ENCODE measurements around the gene PCAT7. TPM values are rescaled to one million over a fixed set of nuclear protein-coding genes. Genes with fewer than 3 reads are reported as not detected.

The PCAT7 gene
- total and polyA plus RNA-seq, 2 of the 4 experiments (the other 2 are of a cell fraction), result not detected

DNA sequence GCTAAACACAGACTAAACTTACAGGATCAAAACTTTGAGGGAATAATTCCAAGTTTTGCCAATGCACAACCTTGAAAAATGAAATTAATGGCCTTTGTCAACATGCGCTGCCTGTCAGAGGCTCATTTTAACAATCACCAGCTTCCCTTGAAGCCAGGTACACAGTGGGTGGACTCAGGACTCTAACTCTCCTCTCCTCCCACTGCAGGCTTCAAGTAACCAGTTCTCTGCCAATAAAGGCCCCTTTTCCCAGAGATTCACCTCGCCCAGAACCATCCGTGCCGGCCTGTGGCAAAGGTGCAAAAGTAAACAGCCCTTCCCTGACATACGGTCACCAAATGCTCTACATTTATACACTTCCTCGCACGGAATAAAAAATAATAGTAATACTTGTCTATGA lies 57.2 kb downstream of the PCAT7 start:
- no peak overlapping the region for H3K27ac ChIP-seq (ENCODE audit: insufficient read depth, low read length)
- no peak overlapping the region for H2BK5ac ChIP-seq (ENCODE audit: low read depth, low read length, poor library complexity, severe bottlenecking)
- no peak overlapping the region for H2AFZ ChIP-seq (replicated peaks; ENCODE audit: low read length, poor library complexity)
- no peak overlapping the region for H3K56ac ChIP-seq (ENCODE audit: extremely low read depth, insufficient read depth, low read length)
- H3K9ac ChIP-seq (ENCODE audit: low read depth, low read length), result no peak overlapping the region
- H3K4me2 ChIP-seq (ENCODE audit: low read depth, low read length), result no peak overlapping the region
- no TSS peak for BruUV-seq (replicated peaks)
- no peak overlapping the region for H2BK20ac ChIP-seq (ENCODE audit: low read depth, low read length)
- H3K23ac ChIP-seq (ENCODE audit: low read depth, low read length), result no peak overlapping the region
- ChIA-PET POLR2A (ENCODE audit: unreplicated experiment) (no interaction called here), CTCF (no interaction called here)
- dilution Hi-C loops (cut with HindIII; ENCODE audit: low sequenced_read_pairs, unreplicated experiment) (no loop called here), in situ Hi-C loops (cut with MboI; ENCODE audit: low sequenced_read_pairs) (no loop called here), intact Hi-C loops (cut with micrococcal nuclease) (no loop called here)
- no peak overlapping the region for H2BK120ac ChIP-seq (ENCODE audit: low read depth, low read length)
- no peaks in the 10 kb centered on the region for H3K36me3 ChIP-seq (ENCODE audit: control insufficient read depth, insufficient read depth, low read length)
- no CpG with 5 or more reads among the region's 7 CpGs for WGBS, 2 experiments (ENCODE audit: extremely low coverage in 2 of 2, insufficient read length in 1 of 2)
- no peak overlapping the region for H4K91ac ChIP-seq (ENCODE audit: insufficient read depth, low read depth, low read length)
- no peaks in the 10 kb centered on the region for H3K79me1 ChIP-seq (ENCODE audit: low read depth in 1 of 2, low read length in 2 of 2)
- no peak overlapping the region for H2AK9ac ChIP-seq (replicated peaks; ENCODE audit: low read depth, low read length, poor library complexity)
- no peak overlapping the region for H4K8ac ChIP-seq (ENCODE audit: low read depth in 2 of 2, low read length in 2 of 2)
- no peak overlapping the region for H2AK5ac ChIP-seq (ENCODE audit: low read depth, low read length)
- ATAC-seq (ENCODE audit: low read depth), result no peak
- no peak overlapping the region for H3K4me3 ChIP-seq (ENCODE audit: insufficient read depth, low read depth, low read length)
- H3K4me1 ChIP-seq (ENCODE audit: control insufficient read depth, insufficient read depth, low read length), result no peaks in the 10 kb centered on the region
- H2BK15ac ChIP-seq (ENCODE audit: low read depth, low read length), result no peak overlapping the region
- H4K20me1 ChIP-seq (ENCODE audit: insufficient read depth, low read length), result no peaks in the 10 kb centered on the region
- no peak overlapping the region for H3K18ac ChIP-seq (ENCODE audit: low read depth, low read length)
- DNase-seq, result no peak
- TF ChIP-seq FOS (IDR thresholded peaks at IDR 0.05; ENCODE audit: low read depth, low read length) (no peak), POLR2A (IDR thresholded peaks at IDR 0.05; ENCODE audit: low read depth, low read length) (no peak), MAZ (IDR thresholded peaks at IDR 0.05; ENCODE audit: borderline replicate concordance, low read depth, low read length) (no peak), RFX5 (IDR thresholded peaks at IDR 0.05; ENCODE audit: low read depth, low read length) (no peak), RCOR1 (IDR thresholded peaks at IDR 0.05; ENCODE audit: insufficient replicate concordance, low read length) (no peak), CTCF (conservative IDR thresholded peaks at IDR 0.05; ENCODE audit: low read depth, low read length) (no peak), RAD21 (IDR thresholded peaks at IDR 0.05; ENCODE audit: low read length) (no peak), MAFK (IDR thresholded peaks at IDR 0.05; ENCODE audit: low read depth, low read length) (no peak)
- TF ChIP-seq, protein P1, sequence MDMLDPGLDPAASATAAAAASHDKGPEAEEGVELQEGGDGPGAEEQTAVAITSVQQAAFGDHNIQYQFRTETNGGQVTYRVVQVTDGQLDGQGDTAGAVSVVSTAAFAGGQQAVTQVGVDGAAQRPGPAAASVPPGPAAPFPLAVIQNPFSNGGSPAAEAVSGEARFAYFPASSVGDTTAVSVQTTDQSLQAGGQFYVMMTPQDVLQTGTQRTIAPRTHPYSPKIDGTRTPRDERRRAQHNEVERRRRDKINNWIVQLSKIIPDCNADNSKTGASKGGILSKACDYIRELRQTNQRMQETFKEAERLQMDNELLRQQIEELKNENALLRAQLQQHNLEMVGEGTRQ (IDR thresholded peaks at IDR 0.05; ENCODE audit: low read depth, low read length), result no peak
- TF ChIP-seq, protein P2, sequence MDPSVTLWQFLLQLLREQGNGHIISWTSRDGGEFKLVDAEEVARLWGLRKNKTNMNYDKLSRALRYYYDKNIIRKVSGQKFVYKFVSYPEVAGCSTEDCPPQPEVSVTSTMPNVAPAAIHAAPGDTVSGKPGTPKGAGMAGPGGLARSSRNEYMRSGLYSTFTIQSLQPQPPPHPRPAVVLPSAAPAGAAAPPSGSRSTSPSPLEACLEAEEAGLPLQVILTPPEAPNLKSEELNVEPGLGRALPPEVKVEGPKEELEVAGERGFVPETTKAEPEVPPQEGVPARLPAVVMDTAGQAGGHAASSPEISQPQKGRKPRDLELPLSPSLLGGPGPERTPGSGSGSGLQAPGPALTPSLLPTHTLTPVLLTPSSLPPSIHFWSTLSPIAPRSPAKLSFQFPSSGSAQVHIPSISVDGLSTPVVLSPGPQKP (IDR thresholded peaks at IDR 0.05; ENCODE audit: borderline replicate concordance, low read depth, low read length), result no peak
- no peak overlapping the region for H4K5ac ChIP-seq (ENCODE audit: low read depth, low read length)
- no peak overlapping the region for H3K14ac ChIP-seq (replicated peaks; ENCODE audit: low read depth, low read length)
- H3K4ac ChIP-seq (ENCODE audit: low read depth, low read length), result no peak overlapping the region
- peaks cover 32% of the 10 kb centered on the region for H3K27me3 ChIP-seq (ENCODE audit: control insufficient read depth, insufficient read depth, low read length)
- H3K9me3 ChIP-seq (ENCODE audit: control insufficient read depth, insufficient read depth, low read length), result no peaks in the 10 kb centered on the region
- H3K9me1 ChIP-seq (ENCODE audit: insufficient read depth, low read length), result no peaks in the 10 kb centered on the region

All from IMR-90 (cell line).